GM20000 (cell line): ENCODE results near the gene MXD4.

ENCODE experiments used
- DNase-seq: peaks from one replicate; pipeline ENCODE4 v3.0.0; 2012; ENCODE audit warnings: low spot score
- CTCF ChIP-seq: IDR thresholded peaks from 2 replicates; pipeline ENCODE4 v1.5.1; 2012; ENCODE audit warnings: mild to moderate bottlenecking, control low read depth; ENCODE audit errors: extremely low read depth, missing control alignments

Gene MXD4

DNA sequence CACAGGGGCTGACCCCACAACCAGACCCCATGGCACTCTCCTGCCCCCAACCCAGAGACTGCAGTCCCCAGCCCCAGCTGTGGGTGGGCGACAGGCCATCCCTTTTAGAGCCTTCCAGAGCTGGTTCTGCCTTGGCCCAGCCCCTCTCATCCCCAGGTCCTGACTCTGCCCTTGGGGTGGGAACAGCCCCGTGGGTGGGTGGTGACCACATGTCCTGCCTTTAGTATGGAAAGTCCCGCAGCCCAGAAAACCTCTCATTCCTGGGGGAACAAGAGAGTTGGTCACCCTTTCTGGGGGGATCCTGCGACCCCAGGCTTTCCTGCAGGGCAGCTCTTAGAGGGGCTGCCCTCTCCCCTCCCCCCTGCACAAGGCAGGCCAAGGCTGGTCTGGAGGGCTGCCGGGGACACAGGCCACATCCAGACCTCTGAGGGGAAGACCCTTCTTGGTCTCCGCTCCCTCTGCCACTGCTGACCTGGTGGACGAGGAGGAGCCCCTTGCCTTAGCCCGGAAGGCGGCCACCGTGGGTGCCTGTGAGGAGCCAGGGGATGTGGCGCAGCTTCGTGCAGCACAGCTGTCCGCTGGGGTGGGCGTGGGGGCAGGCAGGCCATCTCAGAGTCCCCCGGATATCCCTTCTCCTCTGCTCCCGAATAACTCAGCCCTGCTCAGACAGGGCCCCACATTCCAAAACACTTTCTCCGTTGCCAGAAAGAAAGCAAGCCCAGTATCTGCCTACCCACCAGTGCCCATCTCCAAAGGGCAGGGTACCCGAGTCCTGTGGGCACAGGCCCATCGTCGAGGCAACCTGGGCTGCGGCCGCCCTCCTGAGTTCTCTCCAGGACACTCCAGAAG, 6.7 kb upstream of the MXD4 start:
- no peak for TF ChIP-seq CTCF
- DNase-seq = no peak

GRCh38 chr4:2267841-2268240, 5.9 kb upstream of the MXD4 start:
- no peak for DNase-seq
- no peak for TF ChIP-seq CTCF

DNA sequence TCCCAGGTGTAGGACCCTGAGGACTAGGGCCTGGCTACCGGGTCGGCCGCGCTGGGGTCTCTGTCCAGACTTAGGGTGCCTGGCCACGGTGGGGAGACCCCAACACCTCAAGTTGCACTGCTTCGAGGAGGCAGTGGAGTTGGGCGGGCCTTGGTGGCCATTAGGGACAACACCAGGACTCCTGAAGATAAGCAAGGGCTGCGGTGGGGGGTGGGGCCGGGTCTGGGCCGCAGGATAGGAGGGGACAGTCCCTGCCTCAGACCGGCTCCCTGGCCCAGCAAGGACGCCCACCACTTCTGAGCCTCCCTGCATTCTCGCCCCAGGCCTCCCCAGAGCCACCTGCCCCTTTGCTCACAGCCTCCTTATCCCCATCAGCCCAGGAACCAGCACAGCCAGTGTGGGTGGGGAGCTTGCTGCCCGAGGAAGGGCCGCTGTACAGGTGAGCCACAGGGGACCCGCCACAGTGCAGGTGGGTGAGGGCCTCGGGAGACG, 5.5 kb upstream of the MXD4 start:
- DNase-seq = no peak
- TF ChIP-seq CTCF = no peak

DNA sequence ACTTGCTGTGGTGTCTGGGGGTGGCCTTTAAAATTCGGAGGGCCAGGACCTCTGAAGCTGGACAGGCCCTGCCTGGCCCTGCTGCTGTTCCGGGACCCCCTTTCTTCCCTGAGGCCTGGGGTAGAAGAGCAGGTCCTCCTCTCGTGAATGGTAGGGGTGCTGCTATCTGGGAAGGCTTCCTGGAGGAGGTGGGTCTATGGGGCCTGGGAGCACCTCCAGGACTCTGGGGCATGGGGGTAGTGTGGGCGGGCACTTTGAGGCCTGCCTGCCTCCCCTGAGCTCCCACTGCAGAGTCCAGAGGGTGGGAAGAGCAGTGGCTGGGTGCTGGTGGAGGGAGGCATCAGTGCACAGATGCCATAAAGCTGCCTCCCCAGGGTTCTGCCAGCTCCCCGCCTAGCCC, 4.9 kb upstream of the MXD4 start:
- no peak for TF ChIP-seq CTCF
- no peak for DNase-seq

DNA sequence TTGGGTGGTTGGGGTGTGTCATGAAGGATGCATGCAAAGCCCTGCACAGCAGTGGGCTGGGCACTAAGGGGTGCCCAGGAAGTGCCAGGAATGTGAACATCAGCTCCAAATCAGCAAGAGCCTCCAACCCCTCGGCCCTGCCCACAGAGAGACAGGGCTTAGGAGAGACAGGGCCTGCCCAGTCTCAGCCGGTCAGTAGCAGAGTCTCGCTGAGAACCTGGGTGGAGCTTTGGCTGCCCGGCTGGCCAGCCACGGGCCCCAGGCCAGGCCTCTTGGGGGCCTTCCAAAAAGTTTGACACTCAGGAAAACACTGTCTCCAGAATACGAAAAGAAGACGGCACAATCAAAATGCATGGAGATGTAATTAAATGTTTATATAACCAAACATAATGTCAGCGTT, 4.3 kb upstream of the MXD4 start:
- TF ChIP-seq CTCF = no peak
- no peak for DNase-seq

GRCh38 chr4:2265113-2266110, 3.5 kb upstream of the MXD4 start:
- no peak for TF ChIP-seq CTCF

More at GRCh38 chr4:2265113-2266110, 3.5 kb upstream of the MXD4 start:
- DNase-seq = no peak
